HL-60 (cell line): ENCODE data around the gene ATP6V1C2.

Experiments used
- POLR2AphosphoS5 ChIP-seq: IDR thresholded peaks from 2 replicates; pipeline ENCODE4 v1.6.1; 2012; ENCODE audit warnings: low read depth
- TF ChIP-seq, protein P1 (sequence below): IDR thresholded peaks from one replicate; pipeline ENCODE4 v1.5.1; 2011; ENCODE audit warnings: low read length, control low read depth, inconsistent platforms; ENCODE audit not compliant: insufficient read depth

- TF ChIP-seq, protein P1, sequence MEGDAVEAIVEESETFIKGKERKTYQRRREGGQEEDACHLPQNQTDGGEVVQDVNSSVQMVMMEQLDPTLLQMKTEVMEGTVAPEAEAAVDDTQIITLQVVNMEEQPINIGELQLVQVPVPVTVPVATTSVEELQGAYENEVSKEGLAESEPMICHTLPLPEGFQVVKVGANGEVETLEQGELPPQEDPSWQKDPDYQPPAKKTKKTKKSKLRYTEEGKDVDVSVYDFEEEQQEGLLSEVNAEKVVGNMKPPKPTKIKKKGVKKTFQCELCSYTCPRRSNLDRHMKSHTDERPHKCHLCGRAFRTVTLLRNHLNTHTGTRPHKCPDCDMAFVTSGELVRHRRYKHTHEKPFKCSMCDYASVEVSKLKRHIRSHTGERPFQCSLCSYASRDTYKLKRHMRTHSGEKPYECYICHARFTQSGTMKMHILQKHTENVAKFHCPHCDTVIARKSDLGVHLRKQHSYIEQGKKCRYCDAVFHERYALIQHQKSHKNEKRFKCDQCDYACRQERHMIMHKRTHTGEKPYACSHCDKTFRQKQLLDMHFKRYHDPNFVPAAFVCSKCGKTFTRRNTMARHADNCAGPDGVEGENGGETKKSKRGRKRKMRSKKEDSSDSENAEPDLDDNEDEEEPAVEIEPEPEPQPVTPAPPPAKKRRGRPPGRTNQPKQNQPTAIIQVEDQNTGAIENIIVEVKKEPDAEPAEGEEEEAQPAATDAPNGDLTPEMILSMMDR, result no peak
- TF ChIP-seq POLR2AphosphoS5, result no peak
Measured at GRCh38 chr2:10764896-10765295, 43.5 kb downstream of the ATP6V1C2 start.
